Activated CD8-positive, alpha-beta memory T cell treated with anti-CD3 and anti-CD28 coated beads, Interleukin-2, amount 50 U/mL, for 48 hours (primary cell): Measurements from ENCODE around the gene STX12.
"Not testable (repeated sequence)": the region's sequence is repeated elsewhere in the genome, so short reads cannot be mapped to it uniquely, and the experiment has no call there.

Experiments used
- DNase-seq: peaks from one replicate; pipeline ENCODE4 v3.0.0-alpha.2; 2020

The STX12 gene

GRCh38 chr1:27772932-27773825 is at the start of gene STX12:
Gene STX12, plus strand, starts transcription at chr1:27773219. Its CDS starts 89 bp downstream, at chr1:27773308.
- peak; percentile 99 for DNase-seq

GRCh38 chr1:27724961-27725373 is 48.1 kb upstream of the STX12 start:
- DNase-seq, result no peak

DNA sequence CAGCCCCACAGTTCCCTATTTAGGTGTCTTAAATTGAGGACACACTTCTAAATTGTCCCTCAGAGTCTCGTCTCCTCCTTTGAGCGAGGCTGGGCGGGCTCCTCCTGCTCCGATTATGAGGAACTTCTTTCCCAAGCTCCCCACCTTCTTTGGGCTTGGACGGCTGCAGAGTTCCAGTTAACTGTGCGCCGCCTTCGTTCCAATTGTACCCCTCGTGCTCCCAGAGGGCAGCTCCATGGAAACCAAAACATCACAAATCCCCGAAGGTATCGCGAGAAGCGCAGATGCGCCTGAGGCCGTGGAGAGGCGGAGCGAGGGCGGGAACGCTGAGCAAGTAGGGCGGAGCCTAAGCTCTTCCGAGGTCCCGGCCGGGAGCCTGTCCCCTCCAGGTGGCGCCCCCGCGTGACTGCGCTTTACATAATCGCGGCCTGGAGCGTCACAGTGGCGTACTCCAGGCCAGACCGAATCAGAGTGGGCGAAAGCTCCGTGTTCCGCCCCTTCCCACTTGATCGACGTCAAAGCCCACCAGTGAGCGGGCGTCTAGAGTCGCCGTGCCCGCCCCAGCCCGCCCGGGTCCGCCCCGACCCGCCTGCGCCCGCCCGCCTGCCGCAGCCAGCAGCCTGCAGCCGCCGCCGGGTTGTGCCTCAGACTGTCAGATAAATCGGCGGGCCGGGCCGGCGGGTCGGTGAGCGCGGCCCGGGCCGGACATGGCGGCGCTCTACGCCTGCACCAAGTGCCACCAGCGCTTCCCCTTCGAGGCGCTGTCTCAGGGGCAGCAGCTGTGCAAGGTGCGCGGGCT is 47.4 kb upstream of the STX12 start, which contains the start of gene FAM76A:
Gene FAM76A (plus strand): TSS at position 588 of the 799 bp plus-strand sequence. CDS start 120 bp downstream, at position 708.
- DNase-seq, result peak; percentile 100

- peak; percentile 76 for DNase-seq
These were observed 46.6 kb upstream of the STX12 start for GRCh38 chr1:27726173-27727044.

GRCh38 chr1:27727126-27727525 is 45.9 kb upstream of the STX12 start:
- no peak for DNase-seq

GRCh38 chr1:27736252-27736651 is 36.8 kb upstream of the STX12 start:
- DNase-seq, result no peak

DNA sequence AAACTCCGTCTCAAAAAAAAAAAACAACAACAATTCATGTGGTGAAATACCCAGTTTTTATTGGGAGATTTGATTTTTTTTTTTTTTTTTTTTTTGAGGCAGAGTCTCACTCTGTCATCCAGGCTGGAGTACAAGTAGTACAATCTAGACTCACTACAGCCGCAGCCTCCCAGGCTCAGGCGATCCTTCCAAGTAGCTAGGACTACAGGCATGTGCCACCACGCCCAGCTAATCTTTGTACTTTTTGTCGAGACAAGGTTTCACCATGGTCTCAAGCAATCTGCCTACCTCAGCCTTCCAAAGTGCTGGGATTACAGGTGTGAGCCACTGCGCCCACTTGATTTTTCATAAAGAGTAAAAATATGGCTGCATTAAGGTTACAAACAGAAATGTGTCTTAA is 31.9 kb upstream of the STX12 start:
- no peak for DNase-seq

- DNase-seq, result no peak
These were observed 28.5 kb upstream of the STX12 start for GRCh38 chr1:27744556-27744955.

DNA sequence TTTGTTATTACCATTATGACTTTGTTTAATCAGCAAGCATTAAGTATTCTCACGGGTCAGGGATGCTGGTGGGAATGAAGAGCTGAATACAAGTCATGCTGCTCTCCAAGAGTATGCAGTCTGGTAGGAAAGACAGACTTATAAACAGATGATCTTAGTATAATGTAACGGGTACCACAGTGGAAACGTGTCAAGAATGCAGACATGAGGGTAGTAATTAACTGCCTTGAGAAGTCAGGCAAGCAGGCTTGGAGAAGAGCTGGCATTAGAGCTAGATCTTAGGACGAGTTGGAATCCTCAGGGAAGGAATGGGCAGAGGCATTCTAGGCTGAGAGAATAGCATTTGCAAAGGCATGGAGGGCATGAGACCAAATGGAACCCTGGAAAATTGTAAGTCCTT is 27.6 kb upstream of the STX12 start:
- DNase-seq, result no peak

- DNase-seq, result no peak
These were observed 20.7 kb upstream of the STX12 start for GRCh38 chr1:27752360-27752759.

DNA sequence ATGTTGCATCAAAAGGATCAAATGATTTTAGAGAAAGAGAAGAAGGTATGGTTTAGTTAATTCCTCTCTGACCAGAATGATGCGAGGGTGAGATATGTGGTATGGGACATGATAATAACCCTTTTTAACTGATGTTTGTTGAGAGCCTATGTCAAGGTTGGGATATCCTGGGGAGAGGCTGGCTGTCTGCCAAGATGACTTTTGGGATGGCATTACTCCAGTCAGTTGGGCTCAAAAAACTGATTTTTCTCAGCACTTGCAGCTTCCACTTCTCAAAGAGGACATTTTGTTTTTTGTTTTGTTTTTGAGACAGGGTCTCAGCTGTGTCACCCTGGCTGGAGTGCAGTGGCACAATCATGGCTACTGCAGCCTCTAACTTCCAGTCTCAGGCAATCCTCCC is 17.7 kb upstream of the STX12 start:
- DNase-seq, result no peak

- DNase-seq, result no peak
These were observed 17.2 kb upstream of the STX12 start for GRCh38 chr1:27755865-27756264.

DNA sequence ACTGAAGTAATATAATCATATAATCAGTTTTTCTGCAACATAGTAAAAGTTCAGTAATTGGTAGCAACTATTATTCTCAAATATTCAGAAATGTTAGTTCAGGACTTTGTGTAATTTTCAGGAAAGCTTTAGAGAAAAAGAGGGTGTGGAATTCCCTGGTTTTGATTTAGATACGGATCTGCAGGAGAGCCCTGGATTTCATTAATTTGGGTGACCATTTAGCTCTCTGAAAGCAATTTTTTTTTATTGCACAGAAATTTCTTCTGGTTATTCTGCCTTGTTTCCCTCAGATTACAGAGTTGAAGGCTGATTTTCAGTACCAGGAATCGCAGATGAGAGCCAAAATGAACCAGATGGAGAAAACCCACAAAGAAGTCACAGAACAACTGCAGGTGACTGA is 13.8 kb upstream of the STX12 start:
- no peak for DNase-seq

- DNase-seq, result no peak
These were observed 12.6 kb upstream of the STX12 start for GRCh38 chr1:27760426-27760825.

GRCh38 chr1:27762033-27762432 is 11.0 kb upstream of the STX12 start:
- no peak for DNase-seq

- DNase-seq, result no peak
These were observed 9.7 kb upstream of the STX12 start for GRCh38 chr1:27763358-27763757.

- no peak for DNase-seq
These were observed 2.7 kb upstream of the STX12 start for GRCh38 chr1:27770293-27770830.

- no peak for DNase-seq
These were observed 735 bp upstream of the STX12 start for GRCh38 chr1:27772036-27772931.

DNA sequence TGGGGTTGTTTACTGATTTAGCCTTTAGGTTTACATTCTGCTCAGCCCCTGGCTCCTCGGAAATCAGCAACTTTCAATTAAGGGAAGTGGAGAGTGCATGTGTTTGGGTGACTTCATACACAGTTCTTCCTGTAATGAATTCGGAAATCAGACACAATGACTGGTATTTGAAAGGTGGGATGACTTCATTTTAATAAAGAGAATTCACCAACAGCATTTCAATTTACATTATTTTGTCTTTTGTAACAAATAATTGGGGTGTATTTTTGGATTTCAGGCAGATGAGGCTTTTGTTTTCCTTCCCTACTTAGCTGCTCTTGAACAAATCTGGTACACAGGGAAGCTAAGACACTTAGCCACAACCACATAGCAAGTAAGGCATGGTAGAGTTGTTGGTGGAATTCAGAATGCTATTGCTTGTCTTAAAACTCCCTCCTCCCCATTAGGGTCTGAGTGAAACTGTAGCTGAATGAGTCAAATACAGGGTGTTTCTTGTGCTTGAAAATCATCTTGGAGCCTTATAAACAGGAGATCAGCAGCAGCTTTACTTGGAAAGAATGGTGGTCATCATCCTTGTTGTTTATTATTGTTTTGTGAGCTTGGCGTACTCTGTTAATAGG is 917 bp downstream of the STX12 start:
- no peak for DNase-seq

- no peak for DNase-seq
These were observed 1.6 kb downstream of the STX12 start for GRCh38 chr1:27774654-27775053.

- DNase-seq, result not testable (repeated sequence)
These were observed 2.3 kb downstream of the STX12 start for GRCh38 chr1:27775336-27775735.
